Erythroblast (primary cell): Measurements from ENCODE around the gene ISCA1.

ENCODE experiments used
- GATA1 ChIP-seq: IDR thresholded peaks from 2 replicates; pipeline ENCODE4 v1.6.1; 2011; ENCODE audit warnings: low read depth, mild to moderate bottlenecking, control low read depth, low read length, moderate library complexity
- POLR2A ChIP-seq: IDR thresholded peaks from 2 replicates; pipeline ENCODE4 v1.6.1; 2011; ENCODE audit warnings: mild to moderate bottlenecking, low read length

- TF ChIP-seq POLR2A (no peak), GATA1 (no peak)
Measured at GRCh38 chr9:86324308-86324707, 42.0 kb upstream of the ISCA1 start.
